Suprapubic skin (tissue), 4 donors: Measurements from ENCODE around the gene CNPPD1. TPM values are rescaled to one million over a fixed set of nuclear protein-coding genes. Genes with fewer than 3 reads are reported as not detected.
A peak's percentile ranks its signal among the peaks of the same experiment; 100 is the strongest.

ENCODE experiments used
- DNase-seq, 2 donors: peaks; one replicate each; pipeline ENCODE4 v3.0.0-alpha.2; 2019; ENCODE audit warnings: low spot score in 2 of 2
- H3K27ac ChIP-seq: fragments of 200-600 bp; sonication (generic); one replicate; pipeline ENCODE4 v1.5.1; 2019
- H3K27me3 ChIP-seq: fragments of 200-600 bp; sonication (generic); one replicate; pipeline ENCODE4 v1.5.1; 2019
- H3K36me3 ChIP-seq: fragments of 200-600 bp; sonication (generic); one replicate; pipeline ENCODE4 v1.5.1; 2019
- H3K4me1 ChIP-seq: fragments of 200-600 bp; sonication (generic); one replicate; pipeline ENCODE4 v1.5.1; 2019
- H3K4me3 ChIP-seq: fragments of 200-600 bp; sonication (generic); one replicate; pipeline ENCODE4 v1.5.1; 2019; ENCODE audit warnings: mild to moderate bottlenecking
- H3K9me3 ChIP-seq: fragments of 200-600 bp; sonication (generic); one replicate; pipeline ENCODE4 v1.5.1; 2019
- CTCF ChIP-seq, 2 donors: fragments of 200-600 bp in 1 of 2; fragments of 450-650 bp in 1 of 2; sonication (generic) in 1 of 2; IDR thresholded peaks; one replicate each; pipeline ENCODE4 v1.5.1; 2016 to 2019; ENCODE audit warnings: antibody characterized with exemption in 2 of 2, mild to moderate bottlenecking in 1 of 2, moderate library complexity in 1 of 2
- EP300 ChIP-seq: sonication (generic); formaldehyde crosslinking; IDR thresholded peaks from one replicate; pipeline ENCODE4 v1.6.1; 2017; ENCODE audit warnings: antibody characterized with exemption
- POLR2A ChIP-seq, 2 donors: fragments of 450-650 bp; IDR thresholded peaks; one replicate each; pipeline ENCODE4 v1.6.1; 2017; ENCODE audit warnings: antibody characterized with exemption in 2 of 2, mild to moderate bottlenecking in 2 of 2, moderate library complexity in 2 of 2
- POLR2AphosphoS5 ChIP-seq, 3 donors: sonication (generic); formaldehyde crosslinking; IDR thresholded peaks; one replicate each; pipeline ENCODE4 v1.6.1; 2017; ENCODE audit warnings: antibody characterized with exemption in 3 of 3
- WGBS: methylation state at CpG from one replicate; pipeline ENCODE4 v1.1.5; 2018; 5-methylcytosine and 5-hydroxymethylcytosine counted together
- total RNA-seq, 4 donors: library from RNA; depleted of rRNA; stranded (reverse); fragments of >200 nt; gene quantifications; one replicate each; pipeline ENCODE4 v1.1.0, GENCODE V29; 2016

The CNPPD1 gene
- total RNA-seq, 4 donors from 2014 or later = 44.9 to 70.3 (median 53.0) TPM

GRCh38 chr2:219157396-219157795 is 19.3 kb downstream of the CNPPD1 start:
- no peak for DNase-seq
- 93% methylated on average over 8 of the region's 8 CpGs for WGBS
- peaks cover 10% of the 10 kb centered on the region for H3K4me1 ChIP-seq
- no peak overlapping the region for H3K4me3 ChIP-seq
- H3K9me3 ChIP-seq = no peaks in the 10 kb centered on the region
- H3K27ac ChIP-seq = no peak overlapping the region
- no peaks in the 10 kb centered on the region for H3K27me3 ChIP-seq
- TF ChIP-seq POLR2AphosphoS5 (IDR thresholded peaks at IDR 0.05) = no peak
- TF ChIP-seq CTCF (IDR thresholded peaks at IDR 0.05) = no peak
- no peak for TF ChIP-seq POLR2A (IDR thresholded peaks at IDR 0.05)
- no peak for TF ChIP-seq EP300
- peaks cover 24% of the 10 kb centered on the region for H3K36me3 ChIP-seq

- TF ChIP-seq EP300 = no peak
- peak; percentile 42 to 52 for TF ChIP-seq CTCF (IDR thresholded peaks at IDR 0.05)
- Histone ChIP-seq H3K9me3 (no peaks in the 10 kb centered on the region), H3K27me3 (no peaks in the 10 kb centered on the region), H3K36me3 (peaks cover 28% of the 10 kb centered on the region), H3K4me3 (no peak overlapping the region), H3K27ac (no peak overlapping the region), H3K4me1 (peaks cover 6% of the 10 kb centered on the region)
- no peak for DNase-seq
- WGBS = 10% methylated on average over 4 of the region's 4 CpGs
Measured at GRCh38 chr2:219155054-219155644, 21.6 kb downstream of the CNPPD1 start.

- H3K27me3 ChIP-seq = no peaks in the 10 kb centered on the region
- H3K9me3 ChIP-seq = no peaks in the 10 kb centered on the region
- no peak overlapping the region for H3K4me3 ChIP-seq
- DNase-seq = no peak
- H3K36me3 ChIP-seq = peaks cover 30% of the 10 kb centered on the region
- no peak overlapping the region for H3K27ac ChIP-seq
- no peaks in the 10 kb centered on the region for H3K4me1 ChIP-seq
- WGBS = 52% methylated on average over 1 of the region's 1 CpG
- TF ChIP-seq CTCF (IDR thresholded peaks at IDR 0.05) (no peak), POLR2AphosphoS5 (IDR thresholded peaks at IDR 0.05) (no peak), POLR2A (IDR thresholded peaks at IDR 0.05) (no peak), EP300 (no peak)
Measured at GRCh38 chr2:219149667-219150066, 27.1 kb downstream of the CNPPD1 start.

- Histone ChIP-seq H3K27ac (no peak overlapping the region), H3K9me3 (no peaks in the 10 kb centered on the region), H3K4me1 (no peaks in the 10 kb centered on the region), H3K27me3 (no peaks in the 10 kb centered on the region), H3K4me3 (no peak overlapping the region), H3K36me3 (peaks cover 55% of the 10 kb centered on the region)
- DNase-seq = no peak
- WGBS = 57% methylated on average over 6 of the region's 6 CpGs
- TF ChIP-seq POLR2A (IDR thresholded peaks at IDR 0.05) = no peak
- TF ChIP-seq EP300 = no peak
- TF ChIP-seq CTCF (IDR thresholded peaks at IDR 0.05) = no peak
- TF ChIP-seq POLR2AphosphoS5 (IDR thresholded peaks at IDR 0.05) = no peak
Measured at GRCh38 chr2:219142329-219142728, 34.4 kb downstream of the CNPPD1 start.

- 88% methylated on average over 3 of the region's 3 CpGs for WGBS
- H3K4me1 ChIP-seq = no peaks in the 10 kb centered on the region
- H3K27me3 ChIP-seq = no peaks in the 10 kb centered on the region
- H3K36me3 ChIP-seq = peaks cover 41% of the 10 kb centered on the region
- DNase-seq = no peak
- H3K27ac ChIP-seq = no peak overlapping the region
- H3K9me3 ChIP-seq = no peaks in the 10 kb centered on the region
- H3K4me3 ChIP-seq = no peak overlapping the region
- TF ChIP-seq POLR2A (IDR thresholded peaks at IDR 0.05) (no peak), POLR2AphosphoS5 (IDR thresholded peaks at IDR 0.05) (no peak), CTCF (IDR thresholded peaks at IDR 0.05) (no peak), EP300 (no peak)
Measured at GRCh38 chr2:219140722-219141121, 36.0 kb downstream of the CNPPD1 start.
